Renal cortex interstitium (tissue), 11 donors: Measurements from ENCODE around the gene SFN. TPM values are rescaled to one million over a fixed set of nuclear protein-coding genes. Genes with fewer than 3 reads are reported as not detected.
"Not testable (repeated sequence)": the region's sequence is repeated elsewhere in the genome, so short reads cannot be mapped to it uniquely, and the experiment has no call there.

Experiments
- DNase-seq, 11 donors: peaks; one replicate each; pipeline ENCODE4 v3.0.0-alpha.2; 2013; ENCODE audit warnings: low read depth in 9 of 11, low spot score in 4 of 11; ENCODE audit errors: extremely low read depth in 1 of 11
- polyA plus RNA-seq, 3 donors: library from polyadenylated mRNA; unstranded; fragments of 120-200 nt; gene quantifications; one replicate each; pipeline ENCODE4 v1.2.1, GENCODE V29; 2013; ENCODE audit not compliant: insufficient read length in 3 of 3

SFN gene
- polyA plus RNA-seq, 3 donors: 0.53 to 0.63 (median 0.56) TPM

DNA sequence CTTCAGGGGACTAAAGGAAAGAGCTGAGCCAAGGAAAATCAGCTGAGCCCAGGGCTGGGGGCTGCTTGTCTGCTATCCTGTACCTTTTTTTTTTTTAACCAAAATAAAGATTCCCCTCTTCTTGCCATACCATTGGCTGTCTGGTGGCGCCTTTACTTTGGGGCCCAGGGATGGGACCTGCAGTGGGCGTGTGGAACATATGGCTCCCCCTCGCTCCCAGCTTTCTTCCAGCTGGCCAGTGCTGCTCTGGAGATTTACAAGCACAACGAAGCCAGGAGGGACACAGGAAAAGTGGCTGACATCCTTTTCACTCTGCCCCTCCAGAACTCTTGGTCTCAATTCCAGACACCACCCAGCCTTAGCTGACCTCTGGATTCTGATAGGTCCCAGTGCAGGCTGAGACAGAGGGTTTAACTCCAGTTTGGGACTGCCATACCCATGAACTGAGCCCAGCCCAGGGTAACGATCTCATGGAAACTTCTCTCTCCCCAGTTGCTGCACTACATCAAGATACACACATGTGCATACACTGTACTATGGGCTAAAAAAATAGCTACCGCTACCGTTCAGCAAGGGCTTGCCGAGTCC is 5.4 kb upstream of the SFN start:
- DNase-seq: no peak

DNA sequence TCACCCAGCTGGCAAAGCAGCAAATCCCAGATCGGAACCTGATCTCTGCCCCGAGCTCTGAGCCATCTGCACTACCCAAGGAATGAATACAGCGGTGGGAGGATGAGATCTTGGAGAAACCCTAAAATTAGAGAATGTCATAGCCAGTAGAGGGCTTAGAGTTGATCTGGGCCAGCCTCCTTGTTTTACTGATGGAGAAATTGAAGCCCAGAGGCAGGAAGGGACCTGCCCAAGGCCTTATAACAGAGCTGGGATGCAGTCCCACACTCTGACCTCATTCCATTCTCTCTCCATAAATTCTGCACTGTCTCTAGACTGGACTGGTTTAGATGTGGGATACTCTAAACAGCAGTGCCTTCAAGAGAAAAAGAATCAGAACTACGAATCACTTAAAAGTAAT is 4.8 kb upstream of the SFN start:
- no peak for DNase-seq

DNA sequence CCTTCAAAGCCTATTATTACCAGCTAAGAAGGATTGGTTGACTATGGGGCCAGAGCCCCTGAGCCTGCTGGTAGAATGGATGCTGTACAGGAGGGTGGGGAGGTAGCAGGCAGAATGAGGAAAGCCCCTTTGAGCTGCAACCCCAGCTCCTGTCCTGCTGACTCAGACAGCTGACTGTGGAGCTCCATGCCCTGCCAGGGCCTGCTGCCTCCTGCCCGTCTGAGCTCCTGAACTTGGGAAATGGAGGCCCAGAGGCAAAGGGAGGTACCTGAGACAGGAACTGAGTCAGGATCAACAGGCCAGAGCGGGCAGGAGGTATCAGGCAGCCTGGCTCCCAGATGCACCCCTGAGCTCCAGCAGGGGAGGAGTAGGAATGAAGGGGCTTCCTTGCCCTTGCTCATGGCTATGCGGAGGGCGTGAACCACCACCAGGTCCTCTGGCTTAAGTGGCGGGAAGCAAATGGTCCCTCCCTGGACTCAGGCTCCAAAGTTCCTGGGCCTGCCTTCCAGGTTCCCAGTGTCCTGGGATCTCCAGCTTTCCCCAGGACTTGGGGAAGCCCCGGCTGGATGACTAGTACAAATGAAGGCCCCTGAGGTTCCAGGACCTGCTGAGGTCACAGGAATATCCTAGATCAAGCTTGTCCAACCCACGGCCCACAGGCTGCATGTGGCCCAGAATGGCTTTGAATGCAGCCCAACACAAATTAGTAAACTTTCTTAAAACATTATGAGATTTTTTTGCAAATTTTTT is 3.9 kb upstream of the SFN start:
- DNase-seq: no peak

DNA sequence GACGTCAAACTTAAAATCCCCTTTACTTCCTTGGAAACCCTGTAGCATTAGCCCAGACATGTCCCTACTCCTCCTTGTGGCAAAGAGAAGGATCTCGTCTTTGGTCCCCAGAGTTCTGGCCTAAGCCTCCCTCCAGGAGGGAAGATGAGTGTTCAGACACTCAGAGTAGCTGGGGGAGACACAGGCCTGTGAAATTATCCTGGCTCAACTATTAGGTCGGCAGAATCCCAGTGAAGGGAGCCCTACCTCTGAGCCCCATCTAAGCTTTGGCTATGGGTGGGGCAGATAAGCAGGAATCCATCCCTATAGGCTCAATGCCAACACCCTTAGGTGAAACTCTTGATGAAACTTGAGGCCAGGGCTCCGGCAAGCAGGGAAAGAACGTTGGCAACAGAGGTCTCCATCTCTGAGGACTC is 1.7 kb upstream of the SFN start:
- no peak for DNase-seq

DNA sequence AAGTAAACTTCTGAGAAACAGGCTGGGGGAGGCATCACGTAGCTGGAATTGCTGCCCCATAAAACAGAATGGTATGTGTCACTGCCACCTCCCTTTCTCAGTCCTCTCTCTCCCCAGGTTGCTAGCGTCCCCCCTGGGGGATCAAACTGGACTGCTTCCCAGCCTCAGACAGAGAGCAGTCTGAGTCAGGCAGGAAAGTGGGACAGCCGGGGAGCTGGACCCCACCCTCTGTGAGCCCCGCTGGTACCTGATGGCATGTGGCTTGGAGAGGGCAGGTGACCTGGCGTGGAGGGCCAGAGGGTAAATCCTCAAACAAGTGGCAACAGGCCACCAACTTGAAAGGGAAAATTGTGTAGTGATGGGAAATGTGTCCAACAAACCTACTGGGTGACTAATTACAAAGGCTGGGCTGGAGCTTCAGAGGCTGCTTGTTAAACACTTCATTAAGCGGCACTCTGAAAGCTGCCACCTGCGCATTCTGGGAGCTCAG is 1.0 kb upstream of the SFN start:
- DNase-seq: no peak

DNA sequence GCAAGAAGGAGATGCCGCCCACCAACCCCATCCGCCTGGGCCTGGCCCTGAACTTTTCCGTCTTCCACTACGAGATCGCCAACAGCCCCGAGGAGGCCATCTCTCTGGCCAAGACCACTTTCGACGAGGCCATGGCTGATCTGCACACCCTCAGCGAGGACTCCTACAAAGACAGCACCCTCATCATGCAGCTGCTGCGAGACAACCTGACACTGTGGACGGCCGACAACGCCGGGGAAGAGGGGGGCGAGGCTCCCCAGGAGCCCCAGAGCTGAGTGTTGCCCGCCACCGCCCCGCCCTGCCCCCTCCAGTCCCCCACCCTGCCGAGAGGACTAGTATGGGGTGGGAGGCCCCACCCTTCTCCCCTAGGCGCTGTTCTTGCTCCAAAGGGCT is 732 bp downstream of the SFN start:
- no peak for DNase-seq

DNA sequence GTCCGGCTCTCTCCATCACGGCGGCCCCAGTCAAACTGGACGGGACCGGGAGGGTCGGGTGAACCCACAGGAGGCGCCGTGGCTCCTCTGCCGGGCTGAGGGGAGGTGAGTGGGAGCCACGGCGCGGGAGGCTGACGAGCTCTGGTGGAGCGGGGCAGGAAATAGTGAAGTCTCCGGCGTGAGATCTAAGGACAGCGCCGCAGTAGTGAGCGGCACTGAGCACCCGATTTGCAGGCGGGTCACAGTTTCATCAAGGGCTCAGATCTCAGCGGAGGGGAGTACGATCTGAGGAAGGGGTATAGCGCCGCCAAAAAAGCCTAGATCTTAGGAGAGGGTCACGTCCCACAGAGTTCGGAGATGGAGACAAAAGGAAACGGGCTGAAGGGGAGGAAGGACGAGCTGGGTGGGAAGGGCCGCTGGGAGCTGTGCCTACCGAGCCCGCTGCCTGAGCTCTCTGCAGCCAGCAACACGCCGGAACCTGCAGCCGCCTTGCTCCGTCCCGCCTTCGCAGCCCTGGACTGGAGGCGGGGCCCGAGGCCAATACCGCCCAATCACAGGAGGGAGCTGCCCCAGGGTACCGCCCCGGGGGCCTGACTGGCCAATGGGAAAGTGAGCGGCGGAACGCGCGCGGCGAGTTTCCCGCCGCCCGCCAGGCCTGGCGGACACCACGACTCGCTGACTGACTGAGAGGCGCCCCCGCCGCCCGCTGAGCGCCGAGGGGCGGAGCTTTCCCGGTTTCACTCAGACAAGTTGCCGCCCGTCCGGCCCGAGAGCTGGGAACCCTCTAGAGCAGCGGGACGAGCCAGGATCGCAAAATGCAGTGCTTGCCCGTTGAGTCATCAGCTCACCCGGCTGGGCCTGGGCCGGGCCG is 1.9 kb downstream of the SFN start:
- peak; percentile 87 to 97 (median 94) for DNase-seq

DNA sequence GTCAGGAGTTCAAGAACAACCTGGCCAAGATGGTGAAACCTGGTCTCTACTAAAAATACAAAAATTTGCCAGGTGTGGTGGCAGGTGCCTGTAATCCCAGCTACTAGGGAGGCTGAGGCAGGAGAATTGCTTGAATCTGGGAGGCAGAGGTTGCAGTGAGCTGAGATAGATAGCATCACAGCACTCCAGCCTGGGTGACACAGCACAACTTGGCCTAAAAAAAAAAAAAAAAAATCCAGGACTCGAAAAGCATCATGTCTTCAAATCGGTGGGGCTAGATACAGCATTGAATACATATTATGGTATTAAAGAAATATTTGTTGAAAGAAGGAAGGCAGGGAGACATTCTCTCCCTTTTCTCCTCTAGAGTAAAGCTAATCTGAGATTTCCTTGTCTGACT is 10.1 kb downstream of the SFN start:
- not testable (repeated sequence) for DNase-seq

DNA sequence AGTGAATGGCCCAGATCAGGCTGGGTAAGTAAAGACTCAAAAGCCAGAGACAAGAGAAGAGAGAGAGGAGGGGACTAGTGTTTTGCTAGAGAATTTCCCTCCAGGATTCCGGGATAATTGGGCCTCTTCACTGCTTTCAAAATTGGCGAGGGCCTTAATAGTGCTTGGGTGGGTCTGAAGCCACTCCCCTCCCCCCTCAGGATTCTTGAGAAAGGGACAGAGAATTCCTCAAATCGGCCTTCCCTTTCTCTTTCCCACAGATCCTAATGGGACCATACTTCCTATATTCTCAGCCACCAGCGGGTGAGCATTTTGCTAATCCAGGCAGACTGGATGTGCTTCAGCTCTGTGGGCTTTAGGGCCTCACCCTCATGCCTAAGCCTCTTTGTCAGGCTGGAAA is 11.9 kb downstream of the SFN start:
- no peak for DNase-seq

DNA sequence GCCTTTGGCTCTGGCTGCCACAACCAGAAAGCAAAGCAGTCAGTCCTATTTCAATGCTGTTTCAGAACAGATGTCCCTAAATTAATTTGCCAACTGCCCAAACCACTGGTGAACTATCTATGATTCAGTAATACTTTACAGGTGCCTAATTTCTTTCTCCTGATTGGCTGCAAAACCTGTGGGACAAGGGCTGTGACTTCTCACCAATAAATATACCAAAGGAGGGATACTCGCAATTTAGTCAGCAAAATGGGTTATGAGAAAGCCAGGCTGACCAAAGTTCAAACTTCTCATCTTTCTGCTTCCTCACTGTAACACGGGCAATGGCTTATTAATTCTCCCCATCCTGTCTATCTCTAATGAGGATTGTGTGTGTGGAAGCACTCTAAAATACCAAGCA is 14.4 kb downstream of the SFN start:
- no peak for DNase-seq

DNA sequence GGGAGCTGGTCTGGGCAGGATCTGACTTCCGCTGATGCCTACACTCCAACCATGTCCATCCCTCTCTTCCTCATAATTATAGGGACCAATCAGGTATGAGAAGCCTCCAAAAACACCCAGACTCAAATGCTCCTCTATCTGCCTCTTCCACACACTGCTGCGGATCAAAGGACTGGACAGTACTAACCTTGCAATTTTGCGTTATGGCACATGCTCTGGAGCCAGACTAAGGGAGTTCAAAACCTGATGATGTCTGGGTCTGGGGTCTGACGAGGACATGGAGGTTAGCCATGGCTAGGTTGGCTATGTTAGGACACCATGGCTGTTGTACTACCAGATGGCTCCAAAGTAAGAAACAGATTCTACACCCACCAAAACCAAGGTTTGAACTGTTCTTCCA is 16.8 kb downstream of the SFN start:
- DNase-seq: no peak

DNA sequence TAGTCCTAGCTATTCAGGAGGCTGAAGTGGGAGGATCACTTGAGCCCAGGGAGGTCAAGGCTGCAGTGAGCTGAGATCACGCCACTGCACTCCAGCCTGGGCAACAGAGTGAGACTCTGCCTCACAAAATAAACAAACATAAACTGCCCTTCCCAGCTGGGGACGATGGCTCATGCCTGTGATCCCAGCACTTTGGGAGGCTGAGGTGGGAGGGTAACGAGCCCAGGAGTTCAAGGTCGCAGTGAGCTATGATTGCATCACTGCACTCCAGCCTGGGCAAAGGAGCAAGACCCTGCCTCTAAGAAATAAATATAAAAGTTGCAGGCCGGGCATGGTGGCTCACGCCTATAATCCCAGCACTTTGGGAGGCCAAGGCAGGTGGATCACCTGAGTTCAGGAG is 18.7 kb downstream of the SFN start:
- DNase-seq: not testable (repeated sequence)

DNA sequence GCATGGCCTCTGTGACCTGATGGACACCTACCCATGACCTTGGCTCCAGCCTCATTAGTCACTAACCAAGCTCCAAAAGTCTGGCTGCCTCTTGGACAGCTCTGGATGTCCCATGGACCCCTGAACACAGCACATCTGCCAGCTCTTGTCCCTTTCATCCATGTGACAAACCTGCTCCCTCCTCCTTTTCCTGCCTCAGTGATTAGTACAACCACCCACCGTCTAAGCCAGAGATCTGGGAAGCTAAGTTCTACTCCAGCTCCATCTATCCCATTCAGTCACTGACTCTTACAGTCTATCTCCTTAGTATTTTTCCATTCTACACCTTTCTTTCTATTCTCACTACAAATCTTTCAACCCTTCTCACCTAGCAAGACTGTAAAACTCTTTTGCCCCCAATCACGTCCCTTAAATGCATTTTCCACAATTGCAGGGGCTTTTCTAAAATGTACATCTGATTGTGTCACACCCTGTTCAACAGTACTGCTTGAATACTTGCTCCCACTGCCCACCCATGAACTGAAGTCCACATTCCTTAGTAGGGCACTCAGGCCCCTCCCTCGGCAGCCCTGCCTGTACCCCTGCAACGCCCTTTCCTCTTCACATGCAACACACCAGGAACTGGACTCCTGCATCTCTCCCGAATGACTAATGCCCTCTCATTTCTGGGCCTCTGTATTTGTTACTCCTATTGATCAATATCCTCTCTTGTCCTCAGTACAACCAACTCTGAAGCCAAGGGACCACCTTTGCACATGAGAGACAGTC is 19.9 kb downstream of the SFN start:
- no peak for DNase-seq

DNA sequence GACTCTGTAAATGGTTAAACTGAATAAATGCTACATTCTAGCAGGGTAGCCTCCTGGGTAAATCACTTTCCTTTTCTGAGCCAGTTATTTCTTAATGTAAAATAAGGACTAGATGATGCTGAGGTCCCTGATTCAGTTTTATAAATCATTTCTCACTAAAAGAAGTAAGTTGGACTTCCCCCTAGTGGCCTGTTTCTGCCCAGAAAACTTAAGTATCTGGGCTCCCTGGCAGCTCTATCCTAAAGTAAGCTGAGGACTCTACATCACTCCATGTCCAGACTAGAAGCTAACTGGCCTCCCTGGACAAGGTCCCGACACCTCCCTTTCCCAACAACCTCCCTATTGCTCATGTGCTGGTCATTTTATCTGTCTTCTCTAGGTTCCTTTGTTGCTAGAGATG is 24.2 kb downstream of the SFN start:
- no peak for DNase-seq

DNA sequence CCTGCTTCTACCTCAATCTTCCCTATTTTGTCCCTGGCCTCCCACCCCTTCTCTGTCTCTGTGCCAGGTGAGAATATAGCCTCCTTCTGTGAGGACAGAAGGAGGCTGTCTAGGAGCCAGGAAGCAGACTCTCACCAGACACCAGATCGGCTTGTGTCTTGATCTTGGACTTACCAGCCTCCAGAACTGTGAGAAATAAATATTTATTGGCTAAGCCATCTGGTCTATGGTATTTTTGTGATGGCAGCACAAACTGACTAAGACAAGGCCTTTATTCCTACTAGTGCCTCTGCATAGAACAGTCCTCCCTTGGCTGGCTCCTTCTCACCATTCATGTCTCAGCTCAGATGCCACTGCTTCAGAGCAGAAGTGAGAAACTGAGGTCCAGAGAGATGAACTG is 25.3 kb downstream of the SFN start:
- no peak for DNase-seq

DNA sequence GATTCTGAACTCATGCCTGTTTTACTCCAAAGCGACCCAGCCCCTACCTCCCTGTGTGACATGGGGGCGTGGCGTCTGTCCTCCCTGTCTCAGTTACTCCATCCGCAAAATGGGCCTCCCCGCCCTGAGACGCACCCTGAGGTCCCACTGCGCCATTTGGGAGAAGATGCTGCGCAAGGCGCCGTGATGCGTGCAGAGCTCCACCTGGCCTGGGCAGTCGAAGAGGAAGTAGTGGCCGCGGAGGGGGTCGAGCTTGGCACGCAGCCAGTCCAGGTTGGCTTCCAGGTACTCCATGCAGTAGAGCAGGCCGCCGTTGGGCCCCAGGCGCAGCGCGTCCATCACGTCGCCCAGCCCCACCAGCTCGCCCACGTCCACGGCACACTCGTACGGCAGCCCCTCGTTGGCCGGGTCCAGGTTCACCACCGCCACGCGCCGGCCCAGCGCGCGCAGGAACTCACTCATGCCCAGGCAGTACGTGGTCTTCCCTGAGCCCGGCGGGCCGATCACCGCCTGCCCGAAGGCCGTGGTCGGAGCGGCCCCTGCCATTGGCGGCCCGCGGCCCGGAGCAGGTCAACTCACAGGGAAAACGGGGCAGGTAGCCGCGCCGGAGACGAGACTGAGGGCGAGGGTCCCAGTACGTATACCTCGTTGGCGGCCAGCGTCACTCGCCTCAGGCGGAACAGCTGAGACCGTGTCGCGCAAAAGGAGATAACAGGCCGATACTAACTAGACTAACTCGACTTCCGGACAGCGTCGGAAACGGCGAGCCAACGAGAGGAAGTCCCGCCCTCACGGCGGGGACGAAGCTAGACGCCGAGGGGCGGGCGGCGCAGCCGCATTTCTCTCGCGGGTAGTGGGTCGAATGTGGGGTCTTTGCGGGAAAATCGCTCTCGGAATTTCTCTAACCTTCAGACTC is 26.9 kb downstream of the SFN start, which contains the start of gene GPN2:
TSS of gene GPN2 (minus strand) at position 733 of the 916 bp plus-strand sequence. CDS start at position 546, 187 bp downstream.
- DNase-seq: peak; percentile 64 to 82 (median 75)

DNA sequence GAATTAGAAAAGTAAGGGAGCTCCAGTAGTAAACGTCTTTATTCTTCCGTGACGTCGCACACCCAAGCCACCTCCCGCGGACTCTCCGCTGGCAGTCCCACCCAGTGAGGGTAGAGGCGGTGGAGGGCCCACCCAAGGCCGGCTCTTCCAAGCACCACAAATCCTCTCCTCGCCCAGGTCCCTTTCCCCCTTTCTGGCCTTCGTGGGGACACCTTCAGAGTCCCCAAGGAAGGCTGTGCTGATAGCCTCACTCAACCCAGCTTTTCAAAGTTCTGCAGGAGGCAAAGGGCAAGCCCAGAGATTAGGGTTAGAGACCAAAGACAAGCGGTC is 27.5 kb downstream of the SFN start:
- no peak for DNase-seq

DNA sequence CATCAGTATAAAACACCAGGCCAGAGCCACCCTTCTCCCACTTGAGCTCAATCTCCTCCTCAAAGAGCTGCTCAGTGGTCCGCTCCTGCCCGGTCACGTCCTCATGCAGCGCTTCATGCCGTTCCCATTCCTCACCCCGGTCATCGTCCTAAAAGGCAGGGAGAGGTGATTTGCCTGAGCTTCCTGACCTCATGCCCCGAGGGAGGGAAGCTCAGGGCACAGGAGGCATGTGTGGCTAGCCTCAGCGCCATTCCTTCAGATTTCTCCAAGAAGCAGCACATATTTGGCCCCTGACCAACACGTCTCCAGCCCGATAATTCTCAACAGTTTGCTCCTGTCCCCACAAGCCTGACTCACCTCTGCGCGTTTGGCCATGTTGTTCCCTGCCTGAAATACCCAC is 31.3 kb downstream of the SFN start:
- no peak for DNase-seq
